ENCODE data around the gene TRIP4.

DNA sequence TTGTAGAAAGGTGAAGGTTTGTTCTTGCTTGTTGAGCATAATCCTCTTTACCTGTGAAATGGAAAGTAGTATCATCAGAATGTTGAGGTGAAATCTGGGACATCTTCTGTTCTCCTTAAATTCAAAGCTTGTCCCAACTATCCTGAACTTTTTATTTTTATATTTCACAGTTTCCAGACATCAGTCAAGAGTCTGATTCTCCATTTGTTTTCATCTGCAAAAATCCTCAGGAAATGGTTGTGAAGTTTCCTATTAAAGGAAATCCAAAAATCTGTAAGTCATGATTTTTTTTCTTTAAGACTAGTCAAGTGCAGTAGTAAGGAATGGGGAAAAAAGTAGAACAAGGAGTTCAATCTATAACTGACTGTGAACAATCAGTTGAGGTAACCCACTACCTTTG, 57.2 kb downstream of the TRIP4 start:
- no peak for TF ChIP-seq PHF8 (IDR thresholded peaks at IDR 0.05; ENCODE audit: borderline replicate concordance, low read depth)
- TF ChIP-seq RAD21 (conservative IDR thresholded peaks at IDR 0.05 in 1 of 2, IDR thresholded peaks at IDR 0.05 in 1 of 2), result no peak
- TF ChIP-seq SREBF2 (IDR thresholded peaks at IDR 0.05), result no peak
- TF ChIP-seq, protein P1, sequence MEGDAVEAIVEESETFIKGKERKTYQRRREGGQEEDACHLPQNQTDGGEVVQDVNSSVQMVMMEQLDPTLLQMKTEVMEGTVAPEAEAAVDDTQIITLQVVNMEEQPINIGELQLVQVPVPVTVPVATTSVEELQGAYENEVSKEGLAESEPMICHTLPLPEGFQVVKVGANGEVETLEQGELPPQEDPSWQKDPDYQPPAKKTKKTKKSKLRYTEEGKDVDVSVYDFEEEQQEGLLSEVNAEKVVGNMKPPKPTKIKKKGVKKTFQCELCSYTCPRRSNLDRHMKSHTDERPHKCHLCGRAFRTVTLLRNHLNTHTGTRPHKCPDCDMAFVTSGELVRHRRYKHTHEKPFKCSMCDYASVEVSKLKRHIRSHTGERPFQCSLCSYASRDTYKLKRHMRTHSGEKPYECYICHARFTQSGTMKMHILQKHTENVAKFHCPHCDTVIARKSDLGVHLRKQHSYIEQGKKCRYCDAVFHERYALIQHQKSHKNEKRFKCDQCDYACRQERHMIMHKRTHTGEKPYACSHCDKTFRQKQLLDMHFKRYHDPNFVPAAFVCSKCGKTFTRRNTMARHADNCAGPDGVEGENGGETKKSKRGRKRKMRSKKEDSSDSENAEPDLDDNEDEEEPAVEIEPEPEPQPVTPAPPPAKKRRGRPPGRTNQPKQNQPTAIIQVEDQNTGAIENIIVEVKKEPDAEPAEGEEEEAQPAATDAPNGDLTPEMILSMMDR (IDR thresholded peaks at IDR 0.05), result no peak
- no peak for TF ChIP-seq POLR2A (IDR thresholded peaks at IDR 0.05; ENCODE audit: low read length)
- no peak for TF ChIP-seq BHLHE40 (IDR thresholded peaks at IDR 0.05; ENCODE audit: low read depth, low read length)
- TF ChIP-seq, protein P2, sequence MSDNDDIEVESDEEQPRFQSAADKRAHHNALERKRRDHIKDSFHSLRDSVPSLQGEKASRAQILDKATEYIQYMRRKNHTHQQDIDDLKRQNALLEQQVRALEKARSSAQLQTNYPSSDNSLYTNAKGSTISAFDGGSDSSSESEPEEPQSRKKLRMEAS (IDR thresholded peaks at IDR 0.05), result no peak
- TF ChIP-seq, protein P3, sequence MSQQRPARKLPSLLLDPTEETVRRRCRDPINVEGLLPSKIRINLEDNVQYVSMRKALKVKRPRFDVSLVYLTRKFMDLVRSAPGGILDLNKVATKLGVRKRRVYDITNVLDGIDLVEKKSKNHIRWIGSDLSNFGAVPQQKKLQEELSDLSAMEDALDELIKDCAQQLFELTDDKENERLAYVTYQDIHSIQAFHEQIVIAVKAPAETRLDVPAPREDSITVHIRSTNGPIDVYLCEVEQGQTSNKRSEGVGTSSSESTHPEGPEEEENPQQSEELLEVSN (IDR thresholded peaks at IDR 0.05; ENCODE audit: borderline replicate concordance, low read depth), result no peak
- no peak for TF ChIP-seq RCOR1 (IDR thresholded peaks at IDR 0.05; ENCODE audit: low read depth, low read length)
- TF ChIP-seq, protein P4, sequence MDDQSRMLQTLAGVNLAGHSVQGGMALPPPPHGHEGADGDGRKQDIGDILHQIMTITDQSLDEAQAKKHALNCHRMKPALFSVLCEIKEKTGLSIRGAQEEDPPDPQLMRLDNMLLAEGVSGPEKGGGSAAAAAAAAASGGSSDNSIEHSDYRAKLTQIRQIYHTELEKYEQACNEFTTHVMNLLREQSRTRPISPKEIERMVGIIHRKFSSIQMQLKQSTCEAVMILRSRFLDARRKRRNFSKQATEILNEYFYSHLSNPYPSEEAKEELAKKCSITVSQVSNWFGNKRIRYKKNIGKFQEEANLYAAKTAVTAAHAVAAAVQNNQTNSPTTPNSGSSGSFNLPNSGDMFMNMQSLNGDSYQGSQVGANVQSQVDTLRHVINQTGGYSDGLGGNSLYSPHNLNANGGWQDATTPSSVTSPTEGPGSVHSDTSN (IDR thresholded peaks at IDR 0.05), result no peak
- no peak for TF ChIP-seq MYC (IDR thresholded peaks at IDR 0.05; ENCODE audit: borderline replicate concordance, low read length)
- TF ChIP-seq, protein P5, sequence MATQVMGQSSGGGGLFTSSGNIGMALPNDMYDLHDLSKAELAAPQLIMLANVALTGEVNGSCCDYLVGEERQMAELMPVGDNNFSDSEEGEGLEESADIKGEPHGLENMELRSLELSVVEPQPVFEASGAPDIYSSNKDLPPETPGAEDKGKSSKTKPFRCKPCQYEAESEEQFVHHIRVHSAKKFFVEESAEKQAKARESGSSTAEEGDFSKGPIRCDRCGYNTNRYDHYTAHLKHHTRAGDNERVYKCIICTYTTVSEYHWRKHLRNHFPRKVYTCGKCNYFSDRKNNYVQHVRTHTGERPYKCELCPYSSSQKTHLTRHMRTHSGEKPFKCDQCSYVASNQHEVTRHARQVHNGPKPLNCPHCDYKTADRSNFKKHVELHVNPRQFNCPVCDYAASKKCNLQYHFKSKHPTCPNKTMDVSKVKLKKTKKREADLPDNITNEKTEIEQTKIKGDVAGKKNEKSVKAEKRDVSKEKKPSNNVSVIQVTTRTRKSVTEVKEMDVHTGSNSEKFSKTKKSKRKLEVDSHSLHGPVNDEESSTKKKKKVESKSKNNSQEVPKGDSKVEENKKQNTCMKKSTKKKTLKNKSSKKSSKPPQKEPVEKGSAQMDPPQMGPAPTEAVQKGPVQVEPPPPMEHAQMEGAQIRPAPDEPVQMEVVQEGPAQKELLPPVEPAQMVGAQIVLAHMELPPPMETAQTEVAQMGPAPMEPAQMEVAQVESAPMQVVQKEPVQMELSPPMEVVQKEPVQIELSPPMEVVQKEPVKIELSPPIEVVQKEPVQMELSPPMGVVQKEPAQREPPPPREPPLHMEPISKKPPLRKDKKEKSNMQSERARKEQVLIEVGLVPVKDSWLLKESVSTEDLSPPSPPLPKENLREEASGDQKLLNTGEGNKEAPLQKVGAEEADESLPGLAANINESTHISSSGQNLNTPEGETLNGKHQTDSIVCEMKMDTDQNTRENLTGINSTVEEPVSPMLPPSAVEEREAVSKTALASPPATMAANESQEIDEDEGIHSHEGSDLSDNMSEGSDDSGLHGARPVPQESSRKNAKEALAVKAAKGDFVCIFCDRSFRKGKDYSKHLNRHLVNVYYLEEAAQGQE (IDR thresholded peaks at IDR 0.05), result no peak
